ENCODE data around the gene STK24.

DNA sequence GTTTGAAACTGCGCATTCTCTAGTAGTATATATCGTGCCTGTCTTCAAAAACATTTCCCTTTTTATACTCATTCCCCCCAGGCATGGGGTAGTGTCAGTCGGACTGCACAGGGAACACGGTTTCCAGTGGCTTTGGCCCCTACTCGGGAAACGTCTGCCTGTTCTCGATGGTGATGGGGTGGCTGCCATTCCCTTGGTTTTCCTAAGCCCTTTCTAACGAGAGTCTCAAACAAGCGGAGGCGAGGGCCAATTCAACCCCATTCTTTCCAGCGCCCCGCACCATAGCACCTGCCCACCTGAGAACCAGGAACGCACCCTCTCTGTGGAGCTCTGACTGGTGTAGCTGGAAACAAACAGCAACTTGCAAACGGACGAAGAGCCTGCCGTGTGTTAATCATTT is 127.6 kb downstream of the STK24 start:
- TF ChIP-seq, protein P1, sequence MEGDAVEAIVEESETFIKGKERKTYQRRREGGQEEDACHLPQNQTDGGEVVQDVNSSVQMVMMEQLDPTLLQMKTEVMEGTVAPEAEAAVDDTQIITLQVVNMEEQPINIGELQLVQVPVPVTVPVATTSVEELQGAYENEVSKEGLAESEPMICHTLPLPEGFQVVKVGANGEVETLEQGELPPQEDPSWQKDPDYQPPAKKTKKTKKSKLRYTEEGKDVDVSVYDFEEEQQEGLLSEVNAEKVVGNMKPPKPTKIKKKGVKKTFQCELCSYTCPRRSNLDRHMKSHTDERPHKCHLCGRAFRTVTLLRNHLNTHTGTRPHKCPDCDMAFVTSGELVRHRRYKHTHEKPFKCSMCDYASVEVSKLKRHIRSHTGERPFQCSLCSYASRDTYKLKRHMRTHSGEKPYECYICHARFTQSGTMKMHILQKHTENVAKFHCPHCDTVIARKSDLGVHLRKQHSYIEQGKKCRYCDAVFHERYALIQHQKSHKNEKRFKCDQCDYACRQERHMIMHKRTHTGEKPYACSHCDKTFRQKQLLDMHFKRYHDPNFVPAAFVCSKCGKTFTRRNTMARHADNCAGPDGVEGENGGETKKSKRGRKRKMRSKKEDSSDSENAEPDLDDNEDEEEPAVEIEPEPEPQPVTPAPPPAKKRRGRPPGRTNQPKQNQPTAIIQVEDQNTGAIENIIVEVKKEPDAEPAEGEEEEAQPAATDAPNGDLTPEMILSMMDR (IDR thresholded peaks at IDR 0.05; ENCODE audit: insufficient read depth, low read length, poor library complexity, severe bottlenecking), result no peak
- TF ChIP-seq EZH2phosphoT487 (conservative IDR thresholded peaks at IDR 0.05; ENCODE audit: low read length), result no peak

Measured in SU-DHL-6 (cell line).